NCI-H2107 treated with DMSO at 0.1 percent for 48 hours (cell line): Measurements from ENCODE around the gene LMO1.
A peak's percentile ranks its signal among the peaks of the same experiment; 100 is the strongest.

Source experiments
- DNase-seq: peaks from one replicate; lab custom pipeline; 2025; ENCODE audit not compliant: unreplicated experiment; lab: John Stamatoyannopoulos, UW

LMO1 gene

DNA sequence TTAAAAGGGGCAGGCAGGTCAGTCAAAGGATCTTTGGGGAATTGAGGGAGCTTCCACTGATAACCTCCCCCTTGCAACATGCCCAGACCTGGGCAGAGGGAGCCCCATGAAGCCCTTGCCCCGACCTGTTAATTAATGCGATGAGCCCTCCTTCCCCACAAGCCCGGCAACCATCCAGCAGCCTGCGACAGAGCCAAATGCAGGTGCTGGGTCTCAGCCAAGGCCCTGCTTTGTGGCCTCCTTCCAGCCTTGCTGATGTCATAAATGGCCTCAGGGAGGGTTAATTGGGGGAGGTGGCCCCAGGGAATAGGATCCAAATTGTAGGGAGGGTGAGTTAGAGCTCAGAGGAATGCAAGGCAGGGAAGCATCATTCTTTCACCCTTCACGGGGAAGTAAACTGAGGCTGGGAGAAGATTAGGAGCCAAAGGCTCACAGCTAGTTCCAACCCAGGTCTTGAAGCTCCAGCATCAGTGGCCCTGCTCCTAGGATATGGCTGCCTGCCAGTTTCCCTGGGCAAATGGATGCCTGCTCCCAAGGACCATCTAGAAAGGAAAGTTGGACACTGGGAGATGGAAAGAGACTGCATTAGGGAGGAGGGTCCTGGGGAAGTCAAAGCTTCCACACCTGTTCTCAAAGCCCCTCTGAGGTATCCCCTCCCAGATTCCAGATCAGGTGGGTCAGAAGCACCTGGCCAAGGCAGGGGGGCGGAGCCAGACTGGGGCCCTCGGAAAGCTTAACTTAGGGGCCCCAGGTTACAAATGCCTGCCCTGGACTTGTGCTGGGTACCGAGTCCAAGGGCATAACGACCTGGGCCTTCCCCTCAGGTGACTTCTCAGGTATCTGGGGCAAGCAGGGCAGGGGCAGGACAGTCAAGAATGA, 34.1 kb downstream of the LMO1 start:
- DNase-seq, result peak; percentile 67

DNA sequence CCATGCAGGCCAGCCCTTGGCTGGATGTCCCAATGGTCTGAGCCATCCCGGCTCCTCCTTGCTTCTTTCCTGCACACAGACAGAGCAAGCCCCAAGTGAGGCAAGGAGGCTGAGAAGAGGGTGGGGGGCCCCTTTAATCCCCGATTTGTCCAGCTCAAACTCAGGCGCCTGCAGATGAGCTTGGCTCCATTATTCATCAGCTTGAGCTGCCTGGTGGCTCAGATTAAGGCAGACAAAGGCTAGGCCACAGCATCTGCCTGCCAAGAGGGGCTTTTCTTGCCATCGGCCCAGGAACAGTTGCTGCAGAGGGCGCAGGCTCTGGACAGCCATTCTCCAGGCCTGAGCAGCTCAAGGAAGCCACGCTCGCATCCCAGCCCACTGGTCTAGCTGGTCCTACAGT, 35.4 kb downstream of the LMO1 start:
- DNase-seq, result no peak

DNA sequence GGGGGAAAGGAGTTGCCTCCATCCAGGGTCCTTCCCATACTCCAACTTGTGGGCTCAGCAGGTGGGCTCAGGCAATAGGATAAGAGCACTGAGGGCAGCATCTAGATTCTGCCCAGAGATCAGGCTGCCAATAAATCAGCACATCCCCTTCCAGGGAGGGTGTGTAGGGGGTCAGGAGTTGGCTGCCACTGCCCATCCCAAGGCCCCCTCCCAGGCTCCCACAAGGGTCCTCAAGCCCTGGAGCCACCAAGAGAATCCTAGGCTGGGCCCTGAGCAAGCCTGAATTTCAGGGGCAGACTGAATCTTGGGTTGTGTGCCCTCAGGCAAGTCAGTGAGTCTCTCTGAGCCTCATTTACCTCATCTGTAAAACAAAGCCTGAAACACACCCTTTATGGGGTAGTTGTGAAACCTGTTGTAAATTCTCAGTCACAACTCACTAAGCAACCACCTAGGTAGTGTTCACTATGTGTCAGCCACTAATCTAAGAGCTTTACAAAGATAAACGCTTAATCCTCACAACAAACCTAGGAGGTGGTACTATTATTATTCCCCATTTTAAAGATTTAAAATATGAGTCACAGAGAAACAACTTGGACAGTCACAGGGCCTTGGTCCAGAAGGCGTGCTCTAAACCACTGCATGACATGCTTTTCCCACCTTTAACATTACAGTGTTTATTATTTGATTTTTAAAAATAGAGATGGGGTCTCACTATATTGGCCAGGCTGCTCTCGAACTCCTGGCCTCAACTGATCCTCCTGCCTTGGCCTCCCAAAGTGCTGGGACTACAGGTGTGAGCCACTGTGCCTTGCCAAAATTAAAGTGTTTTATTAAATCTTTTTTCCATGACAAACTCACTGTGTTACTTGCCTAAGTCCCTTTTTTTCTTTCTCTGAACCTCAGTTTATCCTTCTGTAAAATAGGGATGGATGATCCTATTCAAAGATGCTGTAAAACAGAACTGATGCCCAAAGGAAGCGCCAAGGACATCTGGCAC, 36.2 kb downstream of the LMO1 start:
- no peak for DNase-seq

DNA sequence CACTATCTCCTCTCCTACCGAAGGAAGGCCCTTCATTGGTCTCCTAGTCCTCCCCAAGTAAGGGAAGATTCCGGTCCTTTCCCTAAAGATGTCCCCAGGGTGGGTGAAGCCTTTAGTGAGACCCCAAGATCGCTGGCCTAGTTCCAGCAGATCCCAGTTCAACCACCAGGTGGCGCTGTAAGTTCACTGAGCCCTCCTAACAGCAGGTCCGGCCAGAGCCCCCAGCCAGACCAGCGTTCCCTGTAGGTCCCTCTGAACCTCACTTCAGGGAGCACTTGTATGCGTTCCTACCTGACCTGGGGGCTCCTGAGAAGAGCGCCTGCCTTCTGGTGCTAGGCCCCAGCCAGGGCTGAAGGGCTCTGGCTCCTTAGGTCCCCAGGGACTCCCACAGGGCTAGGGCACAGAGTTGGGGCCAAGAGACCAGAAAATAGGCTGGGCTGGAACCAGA, 38.1 kb downstream of the LMO1 start:
- peak; percentile 12 for DNase-seq

DNA sequence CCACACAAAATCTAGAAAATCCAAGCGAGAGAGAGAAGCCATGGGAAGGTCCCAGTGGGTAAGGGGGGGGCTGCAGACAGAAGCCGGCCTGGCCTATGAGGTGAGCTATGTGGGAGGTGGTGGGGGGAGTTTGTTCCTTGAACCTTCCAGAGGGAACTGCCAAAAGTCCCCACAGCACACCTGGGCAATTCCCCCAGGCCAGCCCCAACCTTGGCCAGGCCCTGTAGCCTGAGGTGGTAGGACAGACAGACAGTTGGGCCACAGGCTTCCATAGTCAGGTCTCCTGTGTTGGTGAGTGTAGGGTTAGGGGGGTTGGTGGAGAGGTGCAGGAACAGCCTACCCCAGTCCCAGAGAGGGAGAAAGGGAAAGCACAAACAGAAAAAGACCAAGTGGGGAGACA, 39.0 kb downstream of the LMO1 start:
- no peak for DNase-seq

DNA sequence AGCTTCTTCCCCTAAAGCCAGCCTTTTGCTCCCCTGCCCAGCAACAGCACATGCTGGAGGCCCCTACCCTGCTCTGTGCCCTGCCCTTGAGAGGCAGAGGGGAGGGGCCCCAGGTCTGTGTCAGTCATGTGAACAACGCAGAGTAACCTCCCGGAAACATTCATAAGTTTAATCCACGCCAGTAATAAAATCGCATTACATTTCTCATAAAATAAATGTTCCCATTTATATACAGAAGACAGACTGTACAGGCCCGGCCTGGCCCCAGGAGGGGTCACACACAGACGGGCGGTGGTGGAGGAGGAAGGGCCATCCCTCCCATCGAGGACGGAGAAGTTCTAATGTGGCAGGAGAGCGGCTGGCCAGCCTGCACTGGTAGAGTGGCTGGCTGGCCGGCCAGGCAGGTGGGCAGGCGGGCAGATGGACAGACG, 39.5 kb downstream of the LMO1 start:
- no peak for DNase-seq

DNA sequence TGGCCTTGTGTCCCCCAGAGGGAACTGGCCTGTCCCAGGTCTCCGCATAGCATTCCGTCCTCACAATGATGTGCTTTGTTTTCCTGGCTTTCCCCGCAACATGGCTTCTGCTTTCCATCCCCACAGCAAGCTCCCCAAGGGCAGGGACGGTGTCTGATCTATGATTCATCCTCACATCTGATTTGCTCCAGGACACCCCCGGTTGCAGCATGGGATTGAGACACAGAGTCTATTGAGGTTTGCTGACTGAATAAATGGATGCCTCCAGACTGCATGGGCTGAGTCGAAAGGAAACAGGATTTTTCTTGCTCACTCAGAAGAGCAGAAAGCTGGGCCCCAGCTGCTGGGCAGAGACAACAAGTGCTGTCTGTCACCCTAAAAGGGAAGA, 40.2 kb downstream of the LMO1 start:
- DNase-seq, result no peak

DNA sequence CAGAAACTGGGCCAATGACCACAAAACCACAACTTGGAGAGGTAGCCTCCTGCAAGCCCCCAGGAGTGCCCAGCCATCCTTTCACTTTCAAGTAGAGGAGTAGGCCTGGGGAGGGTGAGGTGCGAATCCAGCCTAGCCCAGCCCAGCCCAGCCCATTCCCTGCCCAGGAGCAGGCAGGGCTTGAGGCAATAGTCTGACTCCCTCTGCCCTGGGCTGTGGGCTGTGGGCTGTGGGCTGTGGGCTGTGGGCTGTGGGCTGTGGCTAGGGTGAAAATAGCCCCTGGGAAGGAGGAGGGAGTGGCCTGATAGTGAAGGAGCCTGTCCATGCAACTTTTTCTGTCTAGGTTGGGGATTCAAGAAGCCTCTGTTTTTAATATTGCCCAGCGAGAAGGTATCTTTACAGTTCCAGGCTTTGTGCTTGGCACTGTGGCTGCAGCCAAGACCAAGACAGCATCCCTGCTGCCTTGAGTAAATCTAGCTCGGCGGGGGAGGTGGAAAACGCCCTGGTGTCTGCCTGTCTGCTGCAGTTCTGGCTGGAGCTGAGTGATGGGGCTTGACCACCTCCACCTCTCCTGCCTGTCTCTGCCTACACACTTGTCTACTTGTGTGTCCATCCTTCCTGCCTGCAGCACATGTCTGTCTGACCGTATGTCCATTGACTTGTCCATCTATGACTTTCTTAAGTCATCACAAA, 40.7 kb downstream of the LMO1 start:
- no peak for DNase-seq

DNA sequence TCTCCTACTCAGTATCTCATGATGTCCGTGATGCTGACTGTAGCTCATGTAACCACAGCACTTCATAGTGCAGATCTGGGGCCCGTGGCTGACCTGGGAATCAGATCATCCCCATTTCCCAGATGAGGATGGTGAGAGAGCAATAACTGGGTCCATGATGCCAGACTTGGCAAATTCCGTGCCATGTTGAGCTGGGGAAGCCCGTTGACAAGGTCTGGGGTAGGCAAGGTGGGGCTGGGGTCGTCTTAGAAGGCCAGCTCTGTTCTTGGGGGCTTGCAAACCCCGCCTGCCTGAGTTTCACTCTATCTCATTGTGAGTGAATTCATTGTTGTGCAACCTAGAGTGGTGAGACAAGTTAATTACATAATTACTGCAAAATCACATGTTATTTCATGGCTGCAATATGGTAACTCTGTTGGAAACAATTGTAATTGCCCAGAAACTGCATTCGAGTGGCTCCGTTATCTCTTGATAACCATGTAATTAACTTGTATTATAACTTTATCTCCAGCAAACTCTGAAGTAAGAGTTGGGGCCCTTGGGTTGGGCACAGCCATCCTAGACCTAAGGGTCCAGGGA, 41.7 kb downstream of the LMO1 start:
- no peak for DNase-seq

DNA sequence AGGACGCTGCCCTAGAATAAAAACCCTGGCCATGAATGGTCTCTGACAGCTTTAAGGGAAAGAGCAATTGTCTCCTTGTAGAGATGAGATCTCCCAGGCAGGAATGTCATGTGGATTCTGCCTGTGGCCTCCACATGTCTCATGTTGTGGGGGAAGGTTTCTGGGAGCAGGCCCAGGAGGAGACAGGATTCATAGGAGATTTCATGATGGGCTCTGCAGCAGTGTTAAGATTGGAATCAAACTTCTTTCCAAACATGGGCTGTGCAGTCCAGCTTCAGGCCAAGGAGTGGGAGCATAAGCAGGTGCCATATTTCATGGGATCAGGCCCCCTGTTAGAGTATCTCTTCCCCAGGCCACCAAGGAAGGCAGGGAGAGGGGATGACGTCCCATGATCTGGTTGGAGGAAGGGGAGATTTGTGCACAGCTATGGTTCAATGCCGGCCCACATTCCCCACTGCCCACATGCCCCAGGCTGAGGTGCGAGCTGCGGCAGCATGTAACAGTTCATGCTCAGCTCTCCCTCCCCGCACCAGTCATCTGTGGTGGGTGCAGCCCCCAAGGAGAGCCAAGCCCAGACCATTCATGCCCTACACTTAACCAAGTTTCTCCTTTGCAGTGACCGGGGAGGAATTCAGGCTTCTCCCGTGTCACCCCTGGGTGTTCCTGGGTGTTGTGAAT, 42.5 kb downstream of the LMO1 start:
- no peak for DNase-seq

DNA sequence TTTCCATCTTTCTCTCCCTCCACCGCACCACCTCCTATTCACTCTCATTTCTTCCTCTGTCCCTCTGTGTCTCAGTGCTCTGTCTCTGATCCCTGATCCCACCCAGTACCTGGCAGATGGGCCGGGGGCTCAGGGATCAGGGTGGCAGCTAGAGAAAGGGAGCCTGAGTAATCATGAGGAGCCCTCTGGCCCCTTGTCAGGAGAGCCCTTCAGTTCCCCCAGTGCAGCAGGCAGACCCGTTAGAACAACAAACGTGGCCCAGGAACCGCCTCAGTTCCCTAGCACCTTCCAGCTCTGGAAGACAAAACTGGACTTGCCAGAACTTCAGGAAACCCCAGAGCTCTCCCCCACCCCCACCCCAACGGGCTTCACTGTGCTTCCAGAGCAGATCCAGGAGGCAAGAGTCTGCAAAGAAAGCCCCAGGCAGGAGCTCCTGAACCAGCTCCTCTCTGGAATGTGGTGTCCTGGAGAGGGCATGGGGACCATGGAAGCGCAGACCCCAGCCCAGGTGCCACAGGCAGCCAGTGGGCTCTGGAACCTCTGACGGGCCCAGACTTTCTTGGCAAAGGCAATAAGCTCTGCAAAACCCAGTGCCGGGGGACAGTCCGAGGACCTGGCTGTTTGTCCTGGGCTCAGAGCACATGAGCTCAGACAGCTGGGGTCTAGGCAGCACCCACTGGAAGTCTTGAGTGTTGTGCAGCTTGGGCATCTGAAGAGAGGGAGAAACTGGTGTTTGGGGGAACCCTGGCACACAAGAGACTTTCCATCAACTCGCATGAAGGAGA, 43.2 kb downstream of the LMO1 start:
- no peak for DNase-seq

DNA sequence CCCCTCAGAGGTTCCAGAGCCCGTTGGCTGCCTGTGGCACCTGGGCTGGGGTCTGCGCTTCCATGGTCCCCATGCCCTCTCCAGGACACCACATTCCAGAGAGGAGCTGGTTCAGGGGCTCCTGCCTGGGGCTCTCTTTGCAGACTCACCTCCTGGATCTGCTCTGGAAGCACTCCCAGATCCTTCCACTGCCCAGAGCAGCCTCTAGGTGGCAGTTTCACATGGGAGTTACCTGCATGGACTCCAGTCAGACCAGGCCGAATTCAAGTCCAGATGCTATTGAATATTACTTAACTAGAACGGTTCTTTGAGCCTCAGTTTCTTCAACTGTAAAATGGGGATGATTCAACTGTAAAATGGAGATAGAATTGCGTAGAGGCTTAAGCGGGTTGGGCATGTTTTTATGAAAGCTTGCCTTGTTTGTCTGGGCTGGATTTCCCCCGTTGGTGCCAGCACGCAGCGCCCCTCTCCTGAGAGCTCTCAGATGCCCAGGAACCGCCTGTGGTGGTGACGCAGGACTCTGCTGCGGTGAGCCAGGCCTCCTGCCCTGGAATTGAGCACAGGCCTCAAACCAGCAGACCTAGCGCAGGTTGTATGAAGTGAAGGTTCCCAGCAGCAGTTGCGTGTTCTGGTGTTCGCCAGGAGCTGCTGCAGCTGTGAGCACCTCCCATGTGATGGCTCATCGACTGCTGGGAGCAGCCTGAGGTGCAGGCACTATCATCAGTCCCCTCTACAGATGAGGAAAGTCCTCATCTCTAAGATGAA, 44.2 kb downstream of the LMO1 start:
- peak; percentile 27 for DNase-seq

DNA sequence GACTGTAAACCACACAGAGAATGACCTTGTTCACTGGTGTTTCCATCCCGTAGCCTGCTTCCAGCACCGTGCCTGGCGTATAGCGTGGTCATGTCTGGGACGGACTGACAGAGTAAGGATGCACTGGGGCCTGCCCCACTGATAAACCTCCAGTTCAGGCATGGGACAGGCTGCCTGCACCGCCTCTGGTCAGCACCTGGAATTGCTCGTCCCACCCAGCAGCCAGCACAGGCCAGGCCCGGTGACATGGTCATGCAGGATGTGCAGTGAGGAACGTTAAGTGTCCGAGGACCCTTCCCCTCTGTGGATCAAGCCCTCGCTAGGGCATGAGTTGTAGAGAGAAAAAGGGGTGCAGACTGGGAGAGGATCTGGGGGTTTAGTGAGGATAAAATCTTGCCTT, 44.8 kb downstream of the LMO1 start:
- no peak for DNase-seq

DNA sequence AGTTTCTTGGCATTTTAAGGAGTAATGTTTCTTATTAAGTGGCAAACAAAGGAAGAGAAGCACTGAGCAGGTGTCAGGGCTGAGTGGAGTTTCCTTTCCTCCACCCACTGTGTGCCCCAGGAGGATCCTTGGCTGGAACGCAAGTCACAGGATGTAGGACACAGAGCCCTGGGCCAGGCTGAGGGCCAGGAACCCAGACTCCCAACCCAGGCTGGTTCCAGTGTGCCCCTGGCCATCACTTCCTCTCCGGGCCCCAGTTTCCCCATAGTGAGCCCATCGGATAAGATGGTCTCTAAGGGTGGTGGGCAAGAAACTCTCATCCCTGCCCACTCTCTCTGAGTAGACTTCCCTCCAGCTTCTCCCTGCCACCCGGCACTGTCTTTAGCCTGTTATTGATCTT, 45.3 kb downstream of the LMO1 start:
- no peak for DNase-seq

DNA sequence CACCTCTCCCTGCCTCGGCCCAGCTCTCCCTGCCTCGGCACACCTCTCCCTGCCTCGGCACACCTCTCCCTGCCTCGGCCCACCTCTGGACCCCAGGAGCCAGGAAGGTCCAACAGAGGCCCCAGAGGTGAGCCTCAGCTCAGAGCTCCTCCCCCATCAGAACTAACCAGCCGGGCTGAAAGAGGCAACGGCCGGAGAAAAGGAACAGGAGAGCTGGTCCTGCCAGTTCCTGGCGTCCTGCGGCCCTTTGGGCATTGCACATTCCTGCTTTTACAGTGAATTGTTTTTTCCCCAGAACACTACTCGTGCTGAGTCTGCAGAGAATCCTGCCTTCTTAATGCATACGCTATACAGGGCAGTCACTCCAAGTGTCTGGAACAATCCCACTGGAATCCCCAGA, 45.8 kb downstream of the LMO1 start:
- no peak for DNase-seq

DNA sequence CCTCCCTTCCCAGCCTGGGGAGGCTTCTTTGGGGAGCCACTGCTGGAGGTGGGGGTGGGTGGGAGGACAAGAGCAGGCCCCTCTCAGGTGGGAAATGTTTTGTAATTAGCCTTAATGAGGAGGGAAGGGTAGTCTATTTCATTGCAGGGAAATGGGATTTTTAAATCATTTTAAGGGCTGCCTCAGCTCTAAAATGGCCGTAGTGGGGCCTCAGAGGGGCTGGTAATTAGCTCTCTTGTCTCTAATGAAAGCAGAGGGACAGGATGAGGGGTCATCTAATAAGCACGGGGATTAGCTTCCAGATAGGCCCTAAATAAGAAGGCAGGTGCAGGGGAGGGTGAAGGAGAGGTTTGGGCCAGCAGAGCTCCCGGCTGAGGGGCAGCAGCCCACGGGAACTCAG, 46.5 kb downstream of the LMO1 start:
- DNase-seq, result no peak

DNA sequence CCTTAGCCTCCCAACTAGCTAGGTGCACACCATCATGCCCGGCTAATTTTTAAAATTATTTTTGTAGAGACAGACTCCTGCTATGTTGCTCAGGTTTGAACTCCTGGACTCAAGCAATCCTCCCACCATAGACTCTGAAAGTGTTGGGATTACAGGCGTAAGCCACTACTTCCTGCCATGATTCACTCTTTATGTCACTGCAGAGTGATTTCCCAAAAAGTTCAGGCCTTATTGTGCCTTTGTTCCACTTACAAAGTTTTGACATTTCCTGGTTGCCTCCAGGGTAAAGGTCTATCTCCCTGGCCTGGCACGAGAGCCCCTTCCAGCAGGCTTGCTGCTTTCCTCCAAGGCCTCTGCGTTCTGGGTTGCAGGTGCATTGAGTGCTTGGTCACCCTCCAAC, 50.3 kb downstream of the LMO1 start:
- no peak for DNase-seq

DNA sequence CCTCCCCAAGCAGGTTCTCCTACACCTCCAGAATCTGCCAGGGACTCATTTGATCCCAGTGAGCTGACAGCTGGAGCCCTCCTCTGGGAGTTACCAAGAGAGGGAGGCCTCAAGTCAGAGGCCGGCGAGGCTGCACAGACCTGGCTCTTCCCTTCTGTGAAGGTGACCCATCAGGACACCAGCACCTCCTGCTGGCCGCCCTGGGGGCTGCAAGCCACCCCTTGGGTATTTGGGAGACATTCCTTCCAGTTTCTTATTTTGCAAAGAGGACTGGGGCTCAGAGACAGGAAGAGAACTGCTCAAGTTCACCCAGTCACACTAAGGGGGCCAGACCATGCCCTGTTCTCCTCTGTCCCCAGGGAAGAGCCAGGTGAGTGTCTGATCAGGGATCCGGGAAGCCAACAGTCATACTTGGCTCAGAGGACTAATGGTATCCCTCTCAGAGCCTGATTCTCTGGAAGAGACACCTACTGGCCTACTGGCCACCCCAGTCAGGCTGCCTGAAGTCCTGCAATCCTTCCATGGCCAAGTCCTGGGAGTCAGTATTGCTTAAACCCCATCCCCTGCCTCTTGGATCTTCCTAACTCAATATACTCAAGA, 54.4 kb downstream of the LMO1 start:
- DNase-seq, result no peak
